HK-2 (cell line): ENCODE results near the gene HLCS.
A peak's percentile ranks its signal among the peaks of the same experiment; 100 is the strongest.

Experiments used
- DNase-seq: peaks from one replicate; pipeline ENCODE4 v3.0.0-alpha.2; 2018; ENCODE audit not compliant: unreplicated experiment

The HLCS gene

GRCh38 chr21:36883532-36884486 is 82.7 kb downstream of the HLCS start:
- DNase-seq = no peak

- DNase-seq = no peak
Observed at GRCh38 chr21:36882776-36883175, 83.7 kb downstream of the HLCS start.

GRCh38 chr21:36881228-36881627 is 85.2 kb downstream of the HLCS start:
- DNase-seq = no peak

- no peak for DNase-seq
Observed at GRCh38 chr21:36879827-36880226, 86.6 kb downstream of the HLCS start.

GRCh38 chr21:36877741-36878140 is 88.7 kb downstream of the HLCS start:
- no peak for DNase-seq

GRCh38 chr21:36874665-36875064 is 91.8 kb downstream of the HLCS start:
- no peak for DNase-seq

- no peak for DNase-seq
Observed at GRCh38 chr21:36873513-36873912, 93.0 kb downstream of the HLCS start.

GRCh38 chr21:36867291-36867905 is 99.1 kb downstream of the HLCS start:
- DNase-seq = no peak

GRCh38 chr21:36866419-36866818 is 100.0 kb downstream of the HLCS start:
- DNase-seq = no peak

- DNase-seq = no peak
Observed at GRCh38 chr21:36864974-36865373, 101.5 kb downstream of the HLCS start.

- DNase-seq = no peak
Observed at GRCh38 chr21:36863260-36863659, 103.2 kb downstream of the HLCS start.

GRCh38 chr21:36861595-36862323 is 104.7 kb downstream of the HLCS start:
- DNase-seq = no peak

GRCh38 chr21:36860736-36861594 is 105.5 kb downstream of the HLCS start:
- peak; percentile 14 for DNase-seq

- DNase-seq = peak; percentile 49
Observed at GRCh38 chr21:36859744-36860501, 106.5 kb downstream of the HLCS start.

GRCh38 chr21:36858320-36858957 is 108.0 kb downstream of the HLCS start:
- no peak for DNase-seq

GRCh38 chr21:36856643-36857042 is 109.8 kb downstream of the HLCS start:
- DNase-seq = no peak

GRCh38 chr21:36854391-36854790 is 112.1 kb downstream of the HLCS start:
- DNase-seq = peak; percentile 28

- no peak for DNase-seq
Observed at GRCh38 chr21:36852864-36853263, 113.6 kb downstream of the HLCS start.

GRCh38 chr21:36852293-36852692 is 114.2 kb downstream of the HLCS start:
- no peak for DNase-seq

- DNase-seq = no peak
Observed at GRCh38 chr21:36851121-36851520, 115.3 kb downstream of the HLCS start.
